Measurements from ENCODE around the gene HSPA12B. TPM values are rescaled to one million over a fixed set of nuclear protein-coding genes. Genes with fewer than 3 reads are reported as not detected.

HSPA12B gene
- total and polyA plus RNA-seq, 2 of the 8 experiments (the other 6 are each of a cell fraction or from before 2014, with no cell fraction given), result 2.2 to 4.3 TPM

GRCh38 chr20:3739054-3739925, 6.8 kb downstream of the HSPA12B start (continued):
- TF ChIP-seq EZH2 (IDR thresholded peaks at IDR 0.05; ENCODE audit: low read depth, low read length, severe bottlenecking) (no peak), MAX (IDR thresholded peaks at IDR 0.05) (no peak), JUND (IDR thresholded peaks at IDR 0.05; ENCODE audit: low read length) (no peak), E2F6 (IDR thresholded peaks at IDR 0.05) (no peak), CHD7 (IDR thresholded peaks at IDR 0.05; ENCODE audit: insufficient replicate concordance, low read length) (no peak)

All from H1 (cell line).